HG03025 (cell line): Measurements from ENCODE around the gene ZNHIT1.

Experiments
- ATAC-seq: cut with Tn5 transposase; IDR thresholded peaks from one replicate; pipeline ENCODE4 v1.9.1; 2021; ENCODE audit warnings: mild to moderate bottlenecking, moderate library complexity; ENCODE audit not compliant: unreplicated experiment, low FRiP score

ZNHIT1 gene

DNA sequence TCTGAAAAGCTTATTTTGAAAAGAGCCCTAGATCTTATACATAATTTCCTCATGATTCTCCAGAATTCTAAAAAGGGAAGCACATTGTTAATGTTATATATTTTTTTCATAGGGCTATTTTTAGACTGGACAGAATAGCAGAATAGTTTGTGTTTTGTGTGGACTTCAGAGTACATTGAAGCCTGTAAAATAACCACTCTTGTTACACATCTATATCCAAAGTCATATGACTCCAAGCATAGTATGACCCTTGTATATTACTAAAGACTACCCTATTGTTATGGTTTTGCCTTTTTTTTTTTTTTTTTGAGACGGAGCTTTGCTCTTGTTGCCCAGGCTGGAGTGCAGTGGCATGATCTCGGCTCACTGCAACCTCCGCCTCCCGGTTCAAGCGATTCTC, 53.1 kb downstream of the ZNHIT1 start:
- no peak for ATAC-seq

DNA sequence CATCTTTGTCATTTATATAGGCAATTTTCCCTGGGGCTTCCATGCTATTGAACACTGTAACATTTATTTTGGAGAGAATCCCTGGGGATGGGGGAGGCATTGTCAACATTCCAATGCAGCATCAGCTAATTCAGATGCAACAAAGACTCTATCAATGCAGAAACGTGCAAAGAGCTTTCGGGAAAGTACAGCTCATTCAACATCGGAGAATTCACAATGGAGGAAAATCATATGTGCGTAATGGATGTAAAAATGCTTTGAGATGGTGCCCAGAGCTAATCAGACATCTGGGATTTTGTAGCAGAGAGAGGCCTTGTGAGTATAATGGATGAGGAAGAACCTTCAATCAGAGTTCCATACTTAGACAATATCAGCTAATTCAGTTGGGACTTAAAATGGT, 55.2 kb downstream of the ZNHIT1 start:
- ATAC-seq: no peak
